ENCODE results near the gene NPHP4. TPM values are rescaled to one million over a fixed set of nuclear protein-coding genes. Genes with fewer than 3 reads are reported as not detected.
"Not testable (repeated sequence)": the region's sequence is repeated elsewhere in the genome, so short reads cannot be mapped to it uniquely, and the experiment has no call there.

NPHP4 gene
- total RNA-seq, 1 donor from 2014 or later = 3.7 TPM

GRCh38 chr1:5926686-5927435 lies 65.4 kb downstream of the NPHP4 start:
- H3K9me3 ChIP-seq (replicated peaks) = no peaks in the 10 kb centered on the region
- no peak for TF ChIP-seq CTCF (IDR thresholded peaks at IDR 0.05; ENCODE audit: borderline replicate concordance)
- DNase-seq = no peak
- H3K4me3 ChIP-seq = no peak overlapping the region
- H3K36me3 ChIP-seq = peaks cover 44% of the 10 kb centered on the region
- H3K27ac ChIP-seq (replicated peaks) = no peak overlapping the region
- no peaks in the 10 kb centered on the region for H3K27me3 ChIP-seq (ENCODE audit: low read depth)
- no peaks in the 10 kb centered on the region for H3K4me1 ChIP-seq
- intact Hi-C loops (cut with micrococcal nuclease) = no loop called here

GRCh38 chr1:5922700-5923330 lies 69.4 kb downstream of the NPHP4 start:
- intact Hi-C loops (cut with micrococcal nuclease); H3K27me3 ChIP-seq (ENCODE audit: low read depth); H3K27ac ChIP-seq (replicated peaks); H3K9me3 ChIP-seq (replicated peaks); DNase-seq; H3K4me1 ChIP-seq; H3K4me3 ChIP-seq: not testable (repeated sequence)
- peaks cover 33% of the 10 kb centered on the region for H3K36me3 ChIP-seq

- Histone ChIP-seq H3K9me3 (replicated peaks) (no peaks in the 10 kb centered on the region), H3K4me1 (no peaks in the 10 kb centered on the region), H3K4me3 (no peak overlapping the region), H3K27ac (replicated peaks) (no peak overlapping the region), H3K36me3 (peaks cover 21% of the 10 kb centered on the region), H3K27me3 (ENCODE audit: low read depth) (no peaks in the 10 kb centered on the region)
- no peak for TF ChIP-seq CTCF (IDR thresholded peaks at IDR 0.05; ENCODE audit: borderline replicate concordance)
- no peak for DNase-seq
- intact Hi-C loops (cut with micrococcal nuclease) = no loop called here
Measured at GRCh38 chr1:5921671-5922070, 70.6 kb downstream of the NPHP4 start.

GRCh38 chr1:5921129-5921528 lies 71.1 kb downstream of the NPHP4 start:
- intact Hi-C loops (cut with micrococcal nuclease) = no loop called here
- Histone ChIP-seq H3K36me3 (peaks cover 16% of the 10 kb centered on the region), H3K27me3 (ENCODE audit: low read depth) (no peaks in the 10 kb centered on the region), H3K27ac (replicated peaks) (no peak overlapping the region), H3K9me3 (replicated peaks) (no peaks in the 10 kb centered on the region), H3K4me3 (no peak overlapping the region), H3K4me1 (no peaks in the 10 kb centered on the region)
- no peak for TF ChIP-seq CTCF (IDR thresholded peaks at IDR 0.05; ENCODE audit: borderline replicate concordance)
- DNase-seq = no peak

- Histone ChIP-seq H3K4me1 (no peaks in the 10 kb centered on the region), H3K27ac (replicated peaks) (no peak overlapping the region), H3K27me3 (ENCODE audit: low read depth) (no peaks in the 10 kb centered on the region), H3K36me3 (peaks cover 16% of the 10 kb centered on the region), H3K4me3 (no peak overlapping the region), H3K9me3 (replicated peaks) (no peaks in the 10 kb centered on the region)
- intact Hi-C loops (cut with micrococcal nuclease) = no loop called here
- DNase-seq = no peak
- TF ChIP-seq CTCF (IDR thresholded peaks at IDR 0.05; ENCODE audit: borderline replicate concordance) = no peak
Measured at GRCh38 chr1:5920201-5920600, 72.0 kb downstream of the NPHP4 start.

- intact Hi-C loops (cut with micrococcal nuclease) = loop anchor here (10.0 kb wide), 1 partner anchor 403 kb away; no protein-coding TSS in a partner anchor
- Histone ChIP-seq H3K4me1 (no peaks in the 10 kb centered on the region), H3K9me3 (replicated peaks) (no peaks in the 10 kb centered on the region), H3K4me3 (no peak overlapping the region), H3K27me3 (ENCODE audit: low read depth) (no peaks in the 10 kb centered on the region), H3K36me3 (peaks cover under 1% of the 10 kb centered on the region), H3K27ac (replicated peaks) (no peak overlapping the region)
- no peak for DNase-seq
- TF ChIP-seq CTCF (IDR thresholded peaks at IDR 0.05; ENCODE audit: borderline replicate concordance) = no peak
Measured at GRCh38 chr1:5918275-5918649, 74.0 kb downstream of the NPHP4 start.

Data from left ventricle myocardium inferior (tissue), 1 donor.